ENCODE results near the gene XAGE1B.
"Not testable (repeated sequence)": the region's sequence is repeated elsewhere in the genome, so short reads cannot be mapped to it uniquely, and the experiment has no call there.

Gene XAGE1B

GRCh38 chrX:52511126-52511525, 5.7 kb downstream of the XAGE1B start:
- DNase-seq (ENCODE audit: low read depth in 2 of 2); H3K4me3 ChIP-seq (replicated peaks in 1 of 2; ENCODE audit: low read depth in 2 of 2, low read length in 2 of 2): not testable (repeated sequence)

- H3K4me3 ChIP-seq (replicated peaks in 1 of 2; ENCODE audit: low read depth in 2 of 2, low read length in 2 of 2): no peak overlapping the region
- no peak for TF ChIP-seq CTCF (IDR thresholded peaks at IDR 0.05; ENCODE audit: low read depth, low read length)
- no peak for DNase-seq (ENCODE audit: low read depth in 2 of 2)
Observed at GRCh38 chrX:52509916-52510315, 6.9 kb downstream of the XAGE1B start.

GRCh38 chrX:52507331-52507730, 9.5 kb downstream of the XAGE1B start:
- no peak for TF ChIP-seq CTCF (IDR thresholded peaks at IDR 0.05; ENCODE audit: low read depth, low read length)
- no peak overlapping the region for H3K4me3 ChIP-seq (replicated peaks in 1 of 2; ENCODE audit: low read depth in 2 of 2, low read length in 2 of 2)
- DNase-seq (ENCODE audit: low read depth in 2 of 2): no peak

GRCh38 chrX:52504551-52504950, 12.3 kb downstream of the XAGE1B start:
- H3K4me3 ChIP-seq (replicated peaks in 1 of 2; ENCODE audit: low read depth in 2 of 2, low read length in 2 of 2): no peak overlapping the region
- DNase-seq (ENCODE audit: low read depth in 2 of 2): no peak
- TF ChIP-seq CTCF (IDR thresholded peaks at IDR 0.05; ENCODE audit: low read depth, low read length): no peak

- not testable (repeated sequence) for DNase-seq (ENCODE audit: low read depth in 2 of 2); H3K4me3 ChIP-seq (replicated peaks in 1 of 2; ENCODE audit: low read depth in 2 of 2, low read length in 2 of 2)
Observed at GRCh38 chrX:52501362-52501761, 15.5 kb downstream of the XAGE1B start.

GRCh38 chrX:52496419-52496772, 20.5 kb downstream of the XAGE1B start:
- not testable (repeated sequence) for DNase-seq (ENCODE audit: low read depth in 2 of 2); H3K4me3 ChIP-seq (replicated peaks in 1 of 2; ENCODE audit: low read depth in 2 of 2, low read length in 2 of 2)

DNA sequence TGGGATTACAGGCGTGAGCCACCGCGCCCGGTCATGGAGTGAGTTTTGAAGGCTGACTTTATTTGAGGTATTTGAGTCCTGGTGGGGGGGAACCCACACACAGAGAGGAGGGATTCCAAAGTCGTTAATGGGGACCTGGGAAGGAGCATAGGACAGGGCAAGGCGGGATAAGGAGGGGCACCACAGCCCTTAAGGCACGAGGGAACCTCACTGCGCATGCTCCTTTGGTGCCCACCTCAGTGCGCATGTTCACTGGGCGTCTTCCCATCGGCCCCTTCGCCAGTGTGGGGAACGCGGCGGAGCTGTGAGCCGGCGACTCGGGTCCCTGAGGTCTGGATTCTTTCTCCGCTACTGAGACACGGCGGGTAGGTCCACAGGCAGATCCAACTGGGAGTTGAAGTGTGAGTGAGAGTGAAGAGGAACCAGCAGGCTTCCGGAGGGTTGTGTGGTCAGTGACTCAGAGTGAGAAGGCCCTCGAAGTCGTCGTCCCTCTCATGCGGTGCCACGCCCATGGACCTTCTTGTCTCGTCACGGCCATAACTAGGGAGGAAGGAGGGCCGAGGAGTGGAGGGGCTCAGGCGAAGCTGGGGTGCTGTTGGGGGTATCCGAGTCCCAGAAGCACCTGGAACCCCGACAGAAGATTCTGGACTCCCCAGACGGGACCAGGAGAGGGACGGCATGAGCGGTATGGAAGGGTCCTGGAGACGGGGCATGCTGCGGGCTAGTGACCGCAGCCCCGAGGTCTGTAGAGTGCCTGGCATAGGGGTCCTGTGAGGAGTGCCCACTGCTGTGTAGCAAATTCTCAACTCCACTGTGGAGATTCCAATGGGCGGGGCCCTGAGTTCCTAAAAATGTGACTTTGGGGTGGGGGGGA, 21.1 kb downstream of the XAGE1B start, which contains the start of gene XAGE1A:
TSS of gene XAGE1A (plus strand) at position 264 of the 874 bp plus-strand sequence. CDS start 1,554 bp downstream, outside the sequence.
- not testable (repeated sequence) for H3K4me3 ChIP-seq (replicated peaks in 1 of 2; ENCODE audit: low read depth in 2 of 2, low read length in 2 of 2); DNase-seq (ENCODE audit: low read depth in 2 of 2)

DNA sequence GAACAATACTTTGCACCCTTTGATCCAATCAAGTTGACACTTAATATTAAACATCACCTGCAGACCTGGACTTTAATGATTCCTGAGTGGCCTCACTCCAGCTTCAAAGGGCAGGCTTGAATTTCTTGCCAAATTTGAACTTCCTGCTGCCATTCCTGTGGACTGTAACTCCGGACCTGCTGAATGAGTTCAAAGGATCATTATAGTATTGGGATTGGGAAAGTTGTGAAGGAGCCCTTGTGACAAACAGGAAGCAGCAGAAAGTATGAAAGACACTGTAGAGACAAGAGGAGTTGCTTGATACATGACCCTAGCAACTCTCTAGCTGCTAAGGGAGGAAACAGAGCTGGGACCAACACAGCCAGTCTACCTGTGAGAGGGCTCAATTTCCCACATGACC, 45.6 kb downstream of the XAGE1B start:
- not testable (repeated sequence) for DNase-seq (ENCODE audit: low read depth in 2 of 2); H3K4me3 ChIP-seq (replicated peaks in 1 of 2; ENCODE audit: low read depth in 2 of 2, low read length in 2 of 2)

Data from cardiac fibroblast (primary cell).